ENCODE data around the gene SNORC.

The SNORC gene

GRCh38 chr2:232883116-232883721, 13.2 kb downstream of the SNORC start:
- no peak for DNase-seq

GRCh38 chr2:232884001-232884421, 13.9 kb downstream of the SNORC start:
- DNase-seq, result no peak

GRCh38 chr2:232884549-232885263, 14.6 kb downstream of the SNORC start:
- DNase-seq, result no peak

GRCh38 chr2:232885264-232885961, 15.3 kb downstream of the SNORC start:
- no peak for DNase-seq

GRCh38 chr2:232886176-232886575, 16.1 kb downstream of the SNORC start:
- DNase-seq, result no peak

GRCh38 chr2:232886632-232887031, 16.6 kb downstream of the SNORC start:
- DNase-seq, result no peak

- no peak for DNase-seq
Measured at GRCh38 chr2:232887171-232887850, 17.2 kb downstream of the SNORC start.

GRCh38 chr2:232888099-232888836, 18.2 kb downstream of the SNORC start:
- DNase-seq, result no peak

GRCh38 chr2:232888839-232889529, 18.9 kb downstream of the SNORC start:
- DNase-seq, result no peak

GRCh38 chr2:232889876-232890401, 19.9 kb downstream of the SNORC start:
- no peak for DNase-seq

- DNase-seq, result no peak
Measured at GRCh38 chr2:232890536-232890895, 20.5 kb downstream of the SNORC start.

GRCh38 chr2:232890896-232891601, 21.0 kb downstream of the SNORC start:
- no peak for DNase-seq

GRCh38 chr2:232891621-232892071, 21.6 kb downstream of the SNORC start:
- DNase-seq, result no peak

GRCh38 chr2:232892221-232892620, 22.2 kb downstream of the SNORC start:
- no peak for DNase-seq

GRCh38 chr2:232892843-232893242, 22.8 kb downstream of the SNORC start:
- DNase-seq, result no peak

- DNase-seq, result no peak
Measured at GRCh38 chr2:232893834-232894233, 23.8 kb downstream of the SNORC start.

- DNase-seq, result no peak
Measured at GRCh38 chr2:232894251-232894650, 24.2 kb downstream of the SNORC start.

- no peak for DNase-seq
Measured at GRCh38 chr2:232894746-232895145, 24.7 kb downstream of the SNORC start.

GRCh38 chr2:232896111-232896510, 26.0 kb downstream of the SNORC start:
- no peak for DNase-seq

GRCh38 chr2:232896720-232897597, 26.9 kb downstream of the SNORC start:
- DNase-seq, result no peak
